ENCODE data around the gene LGR4.

- TF ChIP-seq ZNF280A (IDR thresholded peaks at IDR 0.05; ENCODE audit: low read depth, partially characterized antibody) (no peak), CTCF (IDR thresholded peaks at IDR 0.05 in 2 of 3, conservative IDR thresholded peaks at IDR 0.05 in 1 of 3; ENCODE audit: insufficient read depth in 2 of 3, low read depth in 1 of 3, low read length in 3 of 3) (no peak), ARHGAP35 (IDR thresholded peaks at IDR 0.05; ENCODE audit: partially characterized antibody) (no peak), POLR2A (conservative IDR thresholded peaks at IDR 0.05) (no peak), ZNF699 (CRISPR knock-in tag; IDR thresholded peaks at IDR 0.05; ENCODE audit: insufficient replicate concordance) (no peak), EZH2 (IDR thresholded peaks at IDR 0.05; ENCODE audit: borderline replicate concordance, low read depth, low read length) (no peak), NFXL1 (CRISPR knock-in tag; IDR thresholded peaks at IDR 0.05) (no peak), JUN (IDR thresholded peaks at IDR 0.05; ENCODE audit: borderline replicate concordance, low read depth, low read length) (no peak), JUN (CRISPR knock-in tag; IDR thresholded peaks at IDR 0.05; ENCODE audit: borderline replicate concordance) (no peak), ZNF12 (CRISPR knock-in tag; IDR thresholded peaks at IDR 0.05) (no peak), NFIC (IDR thresholded peaks at IDR 0.05) (no peak)
These were observed 4.7 kb upstream of the LGR4 start for GRCh38 chr11:27477243-27477642.
